Measurements from ENCODE around the gene SPINT2.

GRCh38 chr19:38234615-38235014 lies 29.8 kb upstream of the SPINT2 start:
- TF ChIP-seq CTCF (conservative IDR thresholded peaks at IDR 0.05; ENCODE audit: low read depth, low read length) (no peak), EZH2 (IDR thresholded peaks at IDR 0.05; ENCODE audit: borderline replicate concordance, low read depth, low read length, poor library complexity, severe bottlenecking) (no peak)

Data from A673 (cell line).